Endothelial cell of umbilical vein (primary cell): Measurements from ENCODE around the gene IYD.

ENCODE experiments used
- EZH2 ChIP-seq: IDR thresholded peaks from 2 replicates; pipeline ENCODE4 v1.6.1; 2012; ENCODE audit warnings: borderline replicate concordance, low read depth, mild to moderate bottlenecking, moderate library complexity, low read length, inconsistent platforms; ENCODE audit not compliant: severe bottlenecking
- GATA2 ChIP-seq: IDR thresholded peaks from 2 replicates; pipeline ENCODE4 v1.7.0; 2011; ENCODE audit warnings: low read depth, mild to moderate bottlenecking, moderate library complexity, mixed read lengths, low read length; ENCODE audit not compliant: insufficient read length, insufficient read depth
- JUN ChIP-seq: IDR thresholded peaks from 2 replicates; pipeline ENCODE4 v1.6.1; 2011; ENCODE audit warnings: borderline replicate concordance, low read depth; ENCODE audit not compliant: insufficient read length, insufficient read depth
- MYC ChIP-seq: IDR thresholded peaks from one replicate; pipeline ENCODE4 v1.6.1; 2011; ENCODE audit warnings: mild to moderate bottlenecking, low read depth, low read length
- POLR2A ChIP-seq: IDR thresholded peaks from 2 replicates; pipeline ENCODE4 v1.6.1; 2012; ENCODE audit warnings: low read depth, mild to moderate bottlenecking, control low read depth, low read length
- POLR2AphosphoS5 ChIP-seq: IDR thresholded peaks from 2 replicates; pipeline ENCODE4 v1.6.1; 2012; ENCODE audit warnings: low read depth, mild to moderate bottlenecking, control low read depth, low read length, moderate library complexity; ENCODE audit not compliant: insufficient read depth
- TF ChIP-seq, protein P1 (sequence below), 2 donors: IDR thresholded peaks; 1 replicate in 1 of 2; 2 replicates in 1 of 2; pipeline ENCODE4 v1.5.1; 2011; ENCODE audit warnings: low read length in 2 of 2, mild to moderate bottlenecking in 2 of 2, moderate library complexity in 2 of 2, control low read depth in 1 of 2, inconsistent platforms in 1 of 2, low read depth in 1 of 2; ENCODE audit not compliant: insufficient read depth in 1 of 2; ENCODE audit errors: extremely low read depth in 1 of 2
- TF ChIP-seq, protein P2 (sequence below): IDR thresholded peaks from 2 replicates; pipeline ENCODE4 v1.6.1; 2011; ENCODE audit not compliant: insufficient read depth, insufficient read length

DNA sequence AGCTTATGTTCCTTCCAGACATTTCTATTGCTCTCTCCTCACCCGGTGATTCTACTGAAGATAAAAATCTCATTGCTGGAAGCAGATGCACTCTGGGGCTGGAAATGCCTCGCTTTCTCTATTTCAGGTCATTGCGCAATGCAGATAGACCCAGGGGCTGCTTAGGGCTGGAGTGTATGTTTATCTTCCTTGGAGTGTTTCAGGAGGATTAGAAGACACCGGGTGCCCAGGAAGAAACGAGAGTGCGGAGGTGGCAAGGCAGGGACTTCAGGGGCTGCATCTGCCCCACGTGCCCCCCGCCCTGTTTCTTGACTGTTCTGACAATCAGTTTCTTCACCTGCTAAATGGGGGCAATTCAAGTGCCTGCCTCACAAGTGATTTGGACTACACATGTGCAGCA is 45.6 kb upstream of the IYD start:
- no peak for TF ChIP-seq EZH2
- TF ChIP-seq JUN = no peak
- TF ChIP-seq, protein P1, sequence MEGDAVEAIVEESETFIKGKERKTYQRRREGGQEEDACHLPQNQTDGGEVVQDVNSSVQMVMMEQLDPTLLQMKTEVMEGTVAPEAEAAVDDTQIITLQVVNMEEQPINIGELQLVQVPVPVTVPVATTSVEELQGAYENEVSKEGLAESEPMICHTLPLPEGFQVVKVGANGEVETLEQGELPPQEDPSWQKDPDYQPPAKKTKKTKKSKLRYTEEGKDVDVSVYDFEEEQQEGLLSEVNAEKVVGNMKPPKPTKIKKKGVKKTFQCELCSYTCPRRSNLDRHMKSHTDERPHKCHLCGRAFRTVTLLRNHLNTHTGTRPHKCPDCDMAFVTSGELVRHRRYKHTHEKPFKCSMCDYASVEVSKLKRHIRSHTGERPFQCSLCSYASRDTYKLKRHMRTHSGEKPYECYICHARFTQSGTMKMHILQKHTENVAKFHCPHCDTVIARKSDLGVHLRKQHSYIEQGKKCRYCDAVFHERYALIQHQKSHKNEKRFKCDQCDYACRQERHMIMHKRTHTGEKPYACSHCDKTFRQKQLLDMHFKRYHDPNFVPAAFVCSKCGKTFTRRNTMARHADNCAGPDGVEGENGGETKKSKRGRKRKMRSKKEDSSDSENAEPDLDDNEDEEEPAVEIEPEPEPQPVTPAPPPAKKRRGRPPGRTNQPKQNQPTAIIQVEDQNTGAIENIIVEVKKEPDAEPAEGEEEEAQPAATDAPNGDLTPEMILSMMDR (IDR thresholded peaks at IDR 0.05; ENCODE audit: extremely low read depth in 1 of 2, insufficient read depth in 1 of 2, low read depth in 1 of 2, low read length in 2 of 2) = no peak
- no peak for TF ChIP-seq POLR2AphosphoS5
- TF ChIP-seq GATA2 = no peak
- TF ChIP-seq POLR2A = no peak
- TF ChIP-seq, protein P2, sequence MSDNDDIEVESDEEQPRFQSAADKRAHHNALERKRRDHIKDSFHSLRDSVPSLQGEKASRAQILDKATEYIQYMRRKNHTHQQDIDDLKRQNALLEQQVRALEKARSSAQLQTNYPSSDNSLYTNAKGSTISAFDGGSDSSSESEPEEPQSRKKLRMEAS = no peak
- TF ChIP-seq MYC = no peak
